A549 (cell line): ENCODE data around the gene THY1.

Experiments used
- BHLHE40 ChIP-seq: IDR thresholded peaks from 2 replicates; pipeline ENCODE4 v1.6.1; 2012; ENCODE audit warnings: low read depth, low read length, inconsistent platforms
- CHD2 ChIP-seq: fragments of 150-350 bp; IDR thresholded peaks from 2 replicates; pipeline ENCODE4 v1.6.1; 2014; ENCODE audit warnings: low read length; ENCODE audit not compliant: partially characterized antibody
- TF ChIP-seq, protein P1 (sequence below): fragments of >200 bp; sonication (Bioruptor Twin); formaldehyde crosslinking; IDR thresholded peaks from 3 replicates; pipeline ENCODE4 v1.5.1; 2016

DNA sequence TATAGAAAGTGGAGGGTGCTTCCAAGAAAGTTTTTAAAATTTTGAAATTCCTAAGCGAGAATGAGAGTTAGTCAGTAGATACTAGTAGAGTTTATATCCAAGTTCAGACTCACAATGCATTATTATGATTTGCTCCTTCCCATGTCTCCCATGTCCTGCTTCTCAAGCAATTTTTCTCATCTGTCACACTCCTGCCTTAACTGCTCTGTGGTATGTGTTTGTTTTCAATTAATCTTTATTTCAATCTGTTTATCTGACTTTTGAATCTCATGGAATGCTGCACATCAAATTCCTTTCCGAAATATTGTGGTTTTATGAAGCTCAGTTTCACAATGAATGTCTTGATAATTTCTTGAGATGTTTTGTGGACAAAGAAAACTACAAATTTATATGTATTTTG is 18.1 kb downstream of the THY1 start:
- TF ChIP-seq BHLHE40, result no peak
- TF ChIP-seq, protein P1, sequence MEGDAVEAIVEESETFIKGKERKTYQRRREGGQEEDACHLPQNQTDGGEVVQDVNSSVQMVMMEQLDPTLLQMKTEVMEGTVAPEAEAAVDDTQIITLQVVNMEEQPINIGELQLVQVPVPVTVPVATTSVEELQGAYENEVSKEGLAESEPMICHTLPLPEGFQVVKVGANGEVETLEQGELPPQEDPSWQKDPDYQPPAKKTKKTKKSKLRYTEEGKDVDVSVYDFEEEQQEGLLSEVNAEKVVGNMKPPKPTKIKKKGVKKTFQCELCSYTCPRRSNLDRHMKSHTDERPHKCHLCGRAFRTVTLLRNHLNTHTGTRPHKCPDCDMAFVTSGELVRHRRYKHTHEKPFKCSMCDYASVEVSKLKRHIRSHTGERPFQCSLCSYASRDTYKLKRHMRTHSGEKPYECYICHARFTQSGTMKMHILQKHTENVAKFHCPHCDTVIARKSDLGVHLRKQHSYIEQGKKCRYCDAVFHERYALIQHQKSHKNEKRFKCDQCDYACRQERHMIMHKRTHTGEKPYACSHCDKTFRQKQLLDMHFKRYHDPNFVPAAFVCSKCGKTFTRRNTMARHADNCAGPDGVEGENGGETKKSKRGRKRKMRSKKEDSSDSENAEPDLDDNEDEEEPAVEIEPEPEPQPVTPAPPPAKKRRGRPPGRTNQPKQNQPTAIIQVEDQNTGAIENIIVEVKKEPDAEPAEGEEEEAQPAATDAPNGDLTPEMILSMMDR, result no peak
- TF ChIP-seq CHD2, result no peak
